Esophagus squamous epithelium (tissue), 4 donors: ENCODE results near the gene PGGHG.

Source experiments
- CTCF ChIP-seq, 6 experiments: fragments of 450-650 bp in 4 of 6; fragments of 200-600 bp in 2 of 6; sonication (generic) in 2 of 6; IDR thresholded peaks; one replicate each; pipeline ENCODE4 v1.5.1; 2016 to 2019; ENCODE audit warnings: antibody characterized with exemption in 6 of 6, mild to moderate bottlenecking in 4 of 6, moderate library complexity in 4 of 6
- POLR2A ChIP-seq, 4 donors: fragments of 450-650 bp; IDR thresholded peaks; one replicate each; pipeline ENCODE4 v1.6.1; 2017; ENCODE audit warnings: antibody characterized with exemption in 4 of 4, mild to moderate bottlenecking in 4 of 4, moderate library complexity in 3 of 4

DNA sequence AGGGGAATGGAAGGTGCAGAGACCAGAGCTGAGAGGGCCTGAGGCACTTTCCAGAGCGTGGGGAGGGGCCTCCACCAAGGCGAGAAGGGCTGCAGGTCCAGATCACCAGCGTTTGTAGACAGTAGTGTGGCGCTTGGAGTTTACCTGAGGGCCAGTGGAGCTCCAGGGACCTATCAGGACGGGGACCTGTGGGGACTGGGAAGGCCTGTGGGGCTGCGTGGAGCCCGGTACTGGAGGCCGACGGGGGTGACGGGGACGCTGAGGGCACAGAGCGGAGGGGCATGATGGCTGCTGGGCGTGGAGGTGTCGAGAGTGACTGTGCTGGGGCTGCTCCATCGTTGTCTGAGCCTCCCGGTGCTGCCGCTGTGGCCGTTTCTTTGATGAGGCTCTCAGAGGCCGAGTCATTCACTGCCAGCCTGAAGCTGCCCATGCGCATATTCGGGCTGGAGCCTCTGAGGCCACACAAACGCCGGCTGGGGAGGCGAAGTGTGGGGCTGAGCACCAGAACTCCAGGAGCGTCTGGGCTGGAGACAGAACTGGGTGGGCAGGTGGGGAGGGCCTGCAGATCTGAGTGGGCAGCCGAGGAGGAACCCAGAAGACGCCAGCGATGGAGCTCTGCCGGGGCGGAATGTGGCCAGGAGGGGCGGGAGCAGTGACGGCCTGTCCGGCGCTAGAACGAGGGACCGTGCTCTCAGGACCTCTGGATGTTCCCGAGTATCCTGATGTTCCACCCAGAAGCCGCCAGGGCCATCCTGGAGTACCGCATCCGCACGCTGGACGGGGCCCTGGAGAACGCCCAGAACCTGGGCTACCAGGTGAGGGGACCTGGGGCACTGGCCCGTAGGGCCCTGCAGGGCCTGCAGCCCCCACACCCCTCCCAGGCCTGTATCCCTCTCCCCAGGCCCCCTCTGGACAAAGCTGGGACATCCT, 2.6 kb downstream of the PGGHG start:
- no peak for TF ChIP-seq CTCF (IDR thresholded peaks at IDR 0.05)
- TF ChIP-seq POLR2A (IDR thresholded peaks at IDR 0.05): no peak
